CD14-positive monocyte (primary cell): Measurements from ENCODE around the gene BRSK2. TPM values are rescaled to one million over a fixed set of nuclear protein-coding genes. Genes with fewer than 3 reads are reported as not detected.

ENCODE experiments used
- DNase-seq, 3 donors: peaks; one replicate each; pipeline ENCODE4 v3.0.0-alpha.2; 2011 to 2022
- H2AFZ ChIP-seq: 2 replicates; pipeline ENCODE4 v1.6.0; 2012; ENCODE audit warnings: mild to moderate bottlenecking, low read depth, low read length, inconsistent platforms; ENCODE audit not compliant: insufficient read depth, poor library complexity, severe bottlenecking
- H3K27ac ChIP-seq, 2 donors: 1 replicate in 1 of 2; 2 replicates in 1 of 2; pipeline ENCODE4 v1.5.1; 2012 to 2013; ENCODE audit warnings: low read length in 2 of 2, control low read depth in 1 of 2, inconsistent platforms in 1 of 2, low read depth in 1 of 2, mild to moderate bottlenecking in 1 of 2
- H3K27me3 ChIP-seq, 2 donors: one replicate each; pipeline versions ENCODE4 v1.6.0 to v1.6.1; 2011 to 2013; ENCODE audit warnings: low read length in 2 of 2; ENCODE audit not compliant: control insufficient read depth in 2 of 2, insufficient read depth in 2 of 2
- H3K36me3 ChIP-seq, 2 donors: replicated peaks in 1 of 2; 1 replicate in 1 of 2; 2 replicates in 1 of 2; pipeline versions ENCODE4 v1.5.1 to v1.6.1; 2012 to 2013; ENCODE audit warnings: low read length in 2 of 2, control low read depth in 1 of 2, inconsistent platforms in 1 of 2, mild to moderate bottlenecking in 1 of 2; ENCODE audit not compliant: insufficient read depth in 2 of 2, control insufficient read depth in 1 of 2
- H3K4me1 ChIP-seq, 2 donors: 1 replicate in 1 of 2; 2 replicates in 1 of 2; pipeline versions ENCODE4 v1.5.1 to v1.6.1; 2012 to 2013; ENCODE audit warnings: low read length in 2 of 2, control low read depth in 1 of 2, inconsistent platforms in 1 of 2, mild to moderate bottlenecking in 1 of 2, moderate library complexity in 1 of 2; ENCODE audit not compliant: insufficient read depth in 2 of 2, control insufficient read depth in 1 of 2
- H3K4me2 ChIP-seq: replicated peaks from 2 replicates; pipeline ENCODE3; 2012; ENCODE audit warnings: low read length, moderate library complexity, mild to moderate bottlenecking; ENCODE audit not compliant: poor library complexity, severe bottlenecking; ENCODE audit errors: extremely low read depth
- H3K4me3 ChIP-seq, 3 experiments: fragments of 200-600 bp in 1 of 3; sonication (generic) in 1 of 3; replicated peaks in 1 of 3; 1 replicate in 2 of 3; 2 replicates in 1 of 3; pipeline ENCODE4 v1.5.1; 2011 to 2013; ENCODE audit warnings: low read length in 3 of 3, mild to moderate bottlenecking in 3 of 3, control low read depth in 2 of 3, low read depth in 2 of 3, inconsistent platforms in 1 of 3, moderate library complexity in 1 of 3
- H3K79me2 ChIP-seq: 2 replicates; pipeline ENCODE4 v1.6.0; 2012; ENCODE audit warnings: mild to moderate bottlenecking, control low read depth, inconsistent platforms, low read length, moderate library complexity; ENCODE audit not compliant: insufficient read depth
- H3K9ac ChIP-seq: 2 replicates; pipeline ENCODE4 v1.6.0; 2017; ENCODE audit warnings: low read length, mild to moderate bottlenecking; ENCODE audit not compliant: insufficient read depth, poor library complexity, severe bottlenecking
- H3K9me3 ChIP-seq, 2 donors: replicated peaks in 1 of 2; 1 replicate in 1 of 2; 2 replicates in 1 of 2; pipeline versions ENCODE4 v1.5.1 to v1.6.1; 2012 to 2013; ENCODE audit warnings: low read length in 2 of 2, control low read depth in 1 of 2; ENCODE audit not compliant: control insufficient read depth in 1 of 2, insufficient read depth in 1 of 2
- H4K20me1 ChIP-seq: 2 replicates; pipeline ENCODE4 v1.6.0; 2012; ENCODE audit warnings: mild to moderate bottlenecking, low read length, control low read depth, moderate library complexity; ENCODE audit not compliant: insufficient read depth
- H3K27ac Mint-ChIP-seq, 7 donors: one replicate each; pipeline ENCODE4 v1.8.0; 2020; ENCODE audit warnings: mild to moderate bottlenecking in 7 of 7, mixed read lengths in 7 of 7, moderate library complexity in 6 of 7, inconsistent platforms in 2 of 7
- H3K27me3 Mint-ChIP-seq, 3 donors: one replicate each; pipeline ENCODE4 v1.8.0; 2021 to 2022; ENCODE audit warnings: low read depth in 3 of 3, mild to moderate bottlenecking in 3 of 3, mixed read lengths in 3 of 3, moderate library complexity in 3 of 3, inconsistent platforms in 1 of 3
- H3K36me3 Mint-ChIP-seq, 2 donors: one replicate each; pipeline ENCODE4 v1.8.0; 2020; ENCODE audit warnings: mixed read lengths in 2 of 2, inconsistent platforms in 1 of 2, mild to moderate bottlenecking in 1 of 2
- H3K4me1 Mint-ChIP-seq: one replicate; pipeline ENCODE4 v1.8.0; 2020; ENCODE audit warnings: mild to moderate bottlenecking, mixed read lengths
- H3K4me3 Mint-ChIP-seq, 2 donors: one replicate each; pipeline ENCODE4 v1.8.0; 2020; ENCODE audit warnings: mild to moderate bottlenecking in 2 of 2, mixed read lengths in 2 of 2, moderate library complexity in 1 of 2
- H3K9me3 Mint-ChIP-seq, 7 donors: one replicate each; pipeline ENCODE4 v1.8.0; 2020 to 2022; ENCODE audit warnings: mixed read lengths in 7 of 7, mild to moderate bottlenecking in 6 of 7, moderate library complexity in 6 of 7, inconsistent platforms in 2 of 7
- WGBS: methylation state at CpG from one replicate; pipeline ENCODE4 v1.1.5; 2013; ENCODE audit warnings: missing lambda C conversion rate; ENCODE audit not compliant: insufficient coverage; 5-methylcytosine and 5-hydroxymethylcytosine counted together
- intact Hi-C, 2 donors: fragments of 100-400 bp; cut with micrococcal nuclease; formaldehyde crosslinking; loops; one replicate each; pipeline versions ENCODE4 v1.15.0 to v1.15.1; 2023
- polyA plus RNA-seq, 3 donors: library from polyadenylated mRNA; depleted of rRNA in 1 of 3; unstranded in 2 of 3; stranded (reverse) in 1 of 3; fragments of 300-500 nt in 2 of 3; fragments of >200 nt in 1 of 3; fragmentation: Illumina TruSeq in 2 of 3; gene quantifications; 1 replicate in 2 of 3; 2 replicates in 1 of 3; pipeline ENCODE4 v1.2.3, GENCODE V29; 2012 to 2021
- TF ChIP-seq, protein P1 (sequence below): fragments of 200-600 bp; IDR thresholded peaks from one replicate; pipeline ENCODE4 v1.8.0; 2022; ENCODE audit warnings: antibody characterized with exemption, mild to moderate bottlenecking

The BRSK2 gene
- polyA plus RNA-seq, 3 donors: 0.13 TPM; not detected in 2

DNA sequence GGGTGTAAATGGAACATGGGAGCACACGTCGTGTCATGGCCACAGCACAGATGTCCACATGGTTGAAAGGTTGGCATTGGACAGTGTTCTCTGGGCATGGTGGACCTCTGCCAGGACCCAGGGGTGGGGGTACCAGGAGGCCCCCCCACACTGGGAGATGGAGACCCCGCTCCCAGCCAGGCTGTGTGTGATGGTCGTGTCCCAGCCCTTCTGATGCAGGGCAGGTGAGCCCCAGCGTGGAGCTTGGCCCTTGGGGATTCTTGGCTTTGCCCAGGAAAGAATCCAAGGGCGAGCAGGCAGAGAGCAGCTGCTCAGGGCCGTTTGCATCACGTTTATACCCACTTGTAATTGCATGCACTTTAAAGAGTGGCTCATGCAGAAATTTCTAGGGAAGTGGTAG, 22.0 kb upstream of the BRSK2 start:
- Mint-ChIP-seq H3K4me1 (no peaks in the 10 kb centered on the region), H3K36me3 (no peaks in the 10 kb centered on the region), H3K4me3 (no peak overlapping the region), H3K27me3 (peaks cover 0 to 10% (median 6%) of the 10 kb centered on the region in 3 donors), H3K27ac (no peak overlapping the region), H3K9me3 (peaks cover 26 to 44% (median 39%) of the 10 kb centered on the region in 7 donors)
- no peak overlapping the region for H3K4me2 ChIP-seq
- H4K20me1 ChIP-seq: no peaks in the 10 kb centered on the region
- 92% methylated on average over 8 of the region's 8 CpGs for WGBS
- H3K4me3 ChIP-seq: no peak overlapping the region
- intact Hi-C loops: no loop called here
- no peaks in the 10 kb centered on the region for H3K36me3 ChIP-seq
- no peak overlapping the region for H3K9ac ChIP-seq
- no peak overlapping the region for H3K27ac ChIP-seq
- H3K9me3 ChIP-seq: peaks cover 32 to 52% of the 10 kb centered on the region in 2 donors
- TF ChIP-seq, protein P1, sequence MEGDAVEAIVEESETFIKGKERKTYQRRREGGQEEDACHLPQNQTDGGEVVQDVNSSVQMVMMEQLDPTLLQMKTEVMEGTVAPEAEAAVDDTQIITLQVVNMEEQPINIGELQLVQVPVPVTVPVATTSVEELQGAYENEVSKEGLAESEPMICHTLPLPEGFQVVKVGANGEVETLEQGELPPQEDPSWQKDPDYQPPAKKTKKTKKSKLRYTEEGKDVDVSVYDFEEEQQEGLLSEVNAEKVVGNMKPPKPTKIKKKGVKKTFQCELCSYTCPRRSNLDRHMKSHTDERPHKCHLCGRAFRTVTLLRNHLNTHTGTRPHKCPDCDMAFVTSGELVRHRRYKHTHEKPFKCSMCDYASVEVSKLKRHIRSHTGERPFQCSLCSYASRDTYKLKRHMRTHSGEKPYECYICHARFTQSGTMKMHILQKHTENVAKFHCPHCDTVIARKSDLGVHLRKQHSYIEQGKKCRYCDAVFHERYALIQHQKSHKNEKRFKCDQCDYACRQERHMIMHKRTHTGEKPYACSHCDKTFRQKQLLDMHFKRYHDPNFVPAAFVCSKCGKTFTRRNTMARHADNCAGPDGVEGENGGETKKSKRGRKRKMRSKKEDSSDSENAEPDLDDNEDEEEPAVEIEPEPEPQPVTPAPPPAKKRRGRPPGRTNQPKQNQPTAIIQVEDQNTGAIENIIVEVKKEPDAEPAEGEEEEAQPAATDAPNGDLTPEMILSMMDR: no peak
- H2AFZ ChIP-seq: no peak overlapping the region
- H3K4me1 ChIP-seq: no peaks in the 10 kb centered on the region
- no peaks in the 10 kb centered on the region for H3K79me2 ChIP-seq
- H3K27me3 ChIP-seq: no peaks in the 10 kb centered on the region
- DNase-seq: no peak

DNA sequence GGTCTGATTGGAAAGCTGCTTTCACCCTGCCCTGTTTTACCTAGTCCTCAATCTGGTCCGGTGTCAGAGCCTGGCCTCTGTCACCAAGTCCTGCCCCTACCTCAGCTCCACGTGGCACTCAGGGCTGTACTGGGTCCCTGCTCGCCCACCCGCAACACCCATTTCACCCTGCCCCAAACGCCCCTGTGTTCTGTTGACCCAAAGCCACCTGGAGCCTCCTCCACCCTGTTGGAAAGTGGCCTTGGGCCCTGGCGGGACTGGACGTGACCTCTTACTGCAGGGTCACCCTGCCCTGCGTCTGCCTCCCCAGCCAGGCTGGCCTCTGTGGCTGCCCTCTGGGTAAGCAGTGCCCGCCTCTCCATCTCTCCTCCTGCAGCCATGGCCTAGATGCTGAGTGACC, 21.5 kb upstream of the BRSK2 start:
- Mint-ChIP-seq H3K4me1 (no peaks in the 10 kb centered on the region), H3K9me3 (peaks cover 26 to 44% (median 39%) of the 10 kb centered on the region in 7 donors), H3K27me3 (peaks cover 0 to 10% (median 6%) of the 10 kb centered on the region in 3 donors), H3K27ac (no peak overlapping the region), H3K4me3 (no peak overlapping the region), H3K36me3 (no peaks in the 10 kb centered on the region)
- Histone ChIP-seq H3K4me2 (no peak overlapping the region), H3K4me3 (no peak overlapping the region), H3K27me3 (no peaks in the 10 kb centered on the region), H3K36me3 (no peaks in the 10 kb centered on the region), H4K20me1 (no peaks in the 10 kb centered on the region), H3K4me1 (no peaks in the 10 kb centered on the region), H3K9ac (no peak overlapping the region), H3K79me2 (no peaks in the 10 kb centered on the region), H3K27ac (no peak overlapping the region), H2AFZ (no peak overlapping the region), H3K9me3 (peaks cover 32 to 49% of the 10 kb centered on the region in 2 donors)
- intact Hi-C loops: no loop called here
- WGBS: 82% methylated on average over 8 of the region's 9 CpGs
- DNase-seq: no peak
- TF ChIP-seq, protein P1: no peak
